Breast epithelium (tissue), 3 donors: ENCODE data around the gene DACH1.

Experiments used
- CTCF ChIP-seq, 3 donors: fragments of 450-650 bp; IDR thresholded peaks; one replicate each; pipeline ENCODE4 v1.5.1; 2016 to 2017; ENCODE audit warnings: antibody characterized with exemption in 3 of 3, mild to moderate bottlenecking in 3 of 3, moderate library complexity in 3 of 3
- POLR2A ChIP-seq: fragments of 450-650 bp; IDR thresholded peaks from one replicate; pipeline ENCODE4 v1.6.1; 2016; ENCODE audit warnings: antibody characterized with exemption, mild to moderate bottlenecking, moderate library complexity

GRCh38 chr13:71430681-71431080 is 436.3 kb downstream of the DACH1 start:
- TF ChIP-seq CTCF (IDR thresholded peaks at IDR 0.05) (no peak), POLR2A (no peak)
